Naive thymus-derived CD4-positive, alpha-beta T cell (primary cell): ENCODE measurements around the gene TIMMDC1. TPM values are rescaled to one million over a fixed set of nuclear protein-coding genes. Genes with fewer than 3 reads are reported as not detected.

ENCODE experiments used
- ATAC-seq: fragments of 150-1000 bp; cut with Tn5 transposase; 2 replicates; pipeline ENCODE4 v1.10.0; 2021; ENCODE audit warnings: mild to moderate bottlenecking, moderate library complexity
- CTCF ChIA-PET: fragments of 350-600 bp; sonication (Branson Sonifier 250); formaldehyde crosslinking; loops from one replicate; lab custom pipeline; 2021; ENCODE audit warnings: antibody characterized with exemption; lab: Charles Lee
- POLR2A ChIA-PET: fragments of 350-600 bp; sonication (Branson Sonifier 250); formaldehyde crosslinking; loops from one replicate; lab custom pipeline; 2021; ENCODE audit warnings: antibody characterized with exemption, inconsistent platforms; lab: Charles Lee
- DNase-seq, 9 donors: peaks; one replicate each; pipeline versions ENCODE4 v3.0.0 to v3.0.0-alpha.2; 2020 to 2022; ENCODE audit warnings: mixed read lengths in 1 of 9
- H3K27ac ChIP-seq: one replicate; pipeline ENCODE4 v1.7.0; 2013; ENCODE audit warnings: mild to moderate bottlenecking, low read depth, low read length, moderate library complexity
- H3K27me3 ChIP-seq, 2 donors: one replicate each; pipeline ENCODE4 v1.7.0; 2013; ENCODE audit warnings: low read length in 2 of 2, mild to moderate bottlenecking in 2 of 2, moderate library complexity in 2 of 2; ENCODE audit not compliant: control insufficient read depth in 2 of 2, insufficient read depth in 2 of 2
- H3K36me3 ChIP-seq, 3 experiments: 1 replicate in 2 of 3; 2 replicates in 1 of 3; pipeline ENCODE4 v1.7.0; 2013; ENCODE audit warnings: low read length in 3 of 3, mild to moderate bottlenecking in 3 of 3, moderate library complexity in 1 of 3; ENCODE audit not compliant: insufficient read depth in 3 of 3, control insufficient read depth in 2 of 3
- H3K4me1 ChIP-seq, 2 donors: one replicate each; pipeline ENCODE4 v1.7.0; 2013; ENCODE audit warnings: low read length in 2 of 2, mild to moderate bottlenecking in 2 of 2, moderate library complexity in 1 of 2; ENCODE audit not compliant: control insufficient read depth in 2 of 2, insufficient read depth in 2 of 2
- H3K4me3 ChIP-seq: 2 replicates; pipeline ENCODE4 v1.7.0; 2013; ENCODE audit warnings: mild to moderate bottlenecking, low read length
- H3K9me3 ChIP-seq, 3 experiments: 1 replicate in 2 of 3; 2 replicates in 1 of 3; pipeline ENCODE4 v1.7.0; 2013; ENCODE audit warnings: low read length in 3 of 3; ENCODE audit not compliant: control insufficient read depth in 2 of 3
- H3K27ac Mint-ChIP-seq, 9 donors: one replicate each; pipeline ENCODE4 v1.8.0; 2020 to 2022; ENCODE audit warnings: mixed read lengths in 9 of 9, mild to moderate bottlenecking in 8 of 9, moderate library complexity in 5 of 9, inconsistent platforms in 2 of 9
- H3K27me3 Mint-ChIP-seq, 5 donors: one replicate each; pipeline ENCODE4 v1.8.0; 2021 to 2022; ENCODE audit warnings: mixed read lengths in 5 of 5, mild to moderate bottlenecking in 1 of 5
- H3K36me3 Mint-ChIP-seq, 5 donors: one replicate each; pipeline ENCODE4 v1.8.0; 2020 to 2022; ENCODE audit warnings: mixed read lengths in 5 of 5, mild to moderate bottlenecking in 3 of 5, inconsistent platforms in 1 of 5
- H3K4me1 Mint-ChIP-seq, 7 donors: one replicate each; pipeline ENCODE4 v1.8.0; 2020 to 2022; ENCODE audit warnings: mixed read lengths in 7 of 7, mild to moderate bottlenecking in 3 of 7, inconsistent platforms in 1 of 7
- H3K4me3 Mint-ChIP-seq, 10 donors: one replicate each; pipeline ENCODE4 v1.8.0; 2020 to 2022; ENCODE audit warnings: mild to moderate bottlenecking in 10 of 10, mixed read lengths in 10 of 10, moderate library complexity in 6 of 10, inconsistent platforms in 2 of 10
- H3K9me3 Mint-ChIP-seq, 11 donors: one replicate each; pipeline ENCODE4 v1.8.0; 2020 to 2022; ENCODE audit warnings: mixed read lengths in 11 of 11, mild to moderate bottlenecking in 4 of 11, inconsistent platforms in 1 of 11, moderate library complexity in 1 of 11
- intact Hi-C, 2 donors: fragments of 100-400 bp; cut with micrococcal nuclease; formaldehyde crosslinking; loops; one replicate each; pipeline ENCODE4 v1.15.1; 2023
- polyA plus RNA-seq, 2 donors: library from polyadenylated mRNA; unstranded; fragments of 300-500 nt; fragmentation: Illumina TruSeq; gene quantifications; one replicate each; pipeline ENCODE4 v1.2.3, GENCODE V29; 2021
- total RNA-seq, 6 experiments: library from RNA in 5 of 6; stranded (reverse) in 5 of 6; gene quantifications; 1 replicate in 5 of 6; 2 replicates in 1 of 6; pipeline ENCODE4 v1.2.3 and lab custom pipeline; 2021 to 2026

TIMMDC1 gene, protein sequence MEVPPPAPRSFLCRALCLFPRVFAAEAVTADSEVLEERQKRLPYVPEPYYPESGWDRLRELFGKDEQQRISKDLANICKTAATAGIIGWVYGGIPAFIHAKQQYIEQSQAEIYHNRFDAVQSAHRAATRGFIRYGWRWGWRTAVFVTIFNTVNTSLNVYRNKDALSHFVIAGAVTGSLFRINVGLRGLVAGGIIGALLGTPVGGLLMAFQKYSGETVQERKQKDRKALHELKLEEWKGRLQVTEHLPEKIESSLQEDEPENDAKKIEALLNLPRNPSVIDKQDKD
- 10 to 100 TPM; 27.1 to 80.1 (median 73.4) TPM for total RNA-seq
- polyA plus RNA-seq: 10 to 100 TPM; 53.5 to 59.6 TPM
- total RNA-seq (lab: John Stamatoyannopoulos, UW): 16.3 reads per million, percentile 46 among the genes with 10 or more reads in this experiment

DNA sequence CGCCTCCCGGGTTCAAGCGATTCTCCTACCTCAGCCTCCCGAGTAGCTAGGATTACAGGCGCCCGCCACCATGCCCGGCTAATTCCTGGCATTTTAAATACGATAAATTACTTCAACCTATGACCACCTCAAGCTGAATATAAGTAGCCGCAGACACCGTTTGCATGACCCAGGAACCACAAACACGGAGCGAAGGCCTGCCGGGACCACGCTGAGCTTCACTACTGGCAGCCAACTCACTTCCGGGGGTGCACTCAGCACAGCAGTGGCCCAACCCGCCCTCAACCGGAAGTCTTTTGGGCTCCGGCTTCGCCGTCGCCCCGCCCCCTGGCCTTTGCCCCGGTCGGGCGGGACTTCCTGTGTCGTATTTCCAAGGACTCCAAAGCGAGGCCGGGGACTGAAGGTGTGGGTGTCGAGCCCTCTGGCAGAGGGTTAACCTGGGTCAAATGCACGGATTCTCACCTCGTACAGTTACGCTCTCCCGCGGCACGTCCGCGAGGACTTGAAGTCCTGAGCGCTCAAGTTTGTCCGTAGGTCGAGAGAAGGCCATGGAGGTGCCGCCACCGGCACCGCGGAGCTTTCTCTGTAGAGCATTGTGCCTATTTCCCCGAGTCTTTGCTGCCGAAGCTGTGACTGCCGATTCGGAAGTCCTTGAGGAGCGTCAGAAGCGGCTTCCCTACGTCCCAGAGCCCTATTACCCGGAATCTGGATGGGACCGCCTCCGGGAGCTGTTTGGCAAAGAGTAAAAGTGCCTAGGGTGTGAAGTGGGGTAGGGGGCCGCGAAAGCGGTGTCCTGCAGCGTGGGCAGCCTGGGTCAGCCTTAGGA is at the start of gene TIMMDC1:
TIMMDC1 (plus strand) TSS at position 362 of the 826 bp plus-strand sequence; CDS start at position 549, 187 bp downstream.
- Mint-ChIP-seq H3K27ac (peak within 1 kb of the TSS; percentile 98 to 100 (median 99)), H3K4me1 (peaks cover 22 to 41% (median 35%) of the 10 kb centered on the region in 7 donors), H3K9me3 (peaks cover 0 to 3% (median 0%) of the 10 kb centered on the region in 11 donors), H3K27me3 (no peaks in the 10 kb centered on the region), H3K4me3 (peak within 1 kb of the TSS; percentile 95 to 100 (median 99)), H3K36me3 (peaks cover 0 to 11% (median 5%) of the 10 kb centered on the region in 5 donors)
- POLR2A ChIA-PET: interaction anchor here (0.6 to 5.2 kb wide), 15 partner anchors 9 to 851 kb away, joined by 3 to 92 read pairs (median 5); partner anchors contain the start of genes B4GALT4, GSK3B, LRRC58 and POGLUT1
- ATAC-seq (peak; percentile 99), DNase-seq (peak; percentile 95 to 98 (median 97))
- Histone ChIP-seq H3K4me1 (peaks cover 18% of the 10 kb centered on the region in 2 donors), H3K27ac (peak within 1 kb of the TSS; percentile 96), H3K27me3 (no peaks in the 10 kb centered on the region), H3K36me3 (peaks cover 0 to 4% (median 0%) of the 10 kb centered on the region in 3 experiments), H3K9me3 (no peaks in the 10 kb centered on the region), H3K4me3 (peak within 1 kb of the TSS; percentile 97)
- CTCF ChIA-PET: interaction anchor here (1.0 to 1.5 kb wide), 4 partner anchors 13 to 919 kb away, joined by 3 to 6 read pairs (median 4); partner anchors contain the start of genes B4GALT4 and TMEM39A
- intact Hi-C loops: loop anchor here (1.0 to 10.0 kb wide), 16 partner anchors 10 to 1244 kb away; partner anchors contain the start of genes ARHGAP31 (in 2 of the 2), COX17 (in 2 of the 2), TMEM39A (in 2 of the 2) and B4GALT4 (in 1 of the 2)

DNA sequence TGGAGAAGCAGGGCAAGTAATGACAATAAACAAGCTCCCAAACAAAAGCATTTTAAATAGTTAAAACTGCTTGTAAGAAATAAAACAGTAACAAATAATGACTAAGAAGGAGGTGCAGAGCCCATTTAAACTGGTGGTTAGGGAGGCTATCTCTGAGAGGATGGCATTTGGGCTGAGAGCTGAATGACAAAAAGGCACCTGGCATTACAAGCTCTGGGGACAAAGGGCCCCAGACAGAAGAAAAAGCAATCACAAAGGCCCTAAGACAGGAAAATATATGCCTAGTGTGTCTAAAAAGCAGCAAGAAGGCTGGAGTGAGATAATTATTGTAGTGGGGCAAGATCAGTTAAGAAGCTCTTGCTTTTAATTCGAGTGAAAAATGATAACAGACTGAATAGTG is 44.5 kb upstream of the TIMMDC1 start:
- peaks cover 11 to 32% (median 20%) of the 10 kb centered on the region in 7 donors for H3K4me1 Mint-ChIP-seq
- no peaks in the 10 kb centered on the region for H3K9me3 ChIP-seq
- H3K4me1 ChIP-seq: no peaks in the 10 kb centered on the region
- H3K36me3 ChIP-seq: peaks cover 5 to 56% (median 23%) of the 10 kb centered on the region in 3 experiments
- intact Hi-C loops: no loop called here
- no peaks in the 10 kb centered on the region for H3K27me3 Mint-ChIP-seq
- H3K27ac Mint-ChIP-seq: peak overlapping the region in 1 of 9 donors; percentile 47
- H3K27ac ChIP-seq: no peak overlapping the region
- ChIA-PET CTCF (no interaction called here), POLR2A (interaction anchor here (3.0 kb wide), 1 partner anchor 10 kb away, joined by 12 read pairs; the partner anchor contains the start of gene TMEM39A)
- no peak overlapping the region for H3K4me3 Mint-ChIP-seq
- DNase-seq: no peak
- H3K9me3 Mint-ChIP-seq: peaks cover 0 to 2% (median 0%) of the 10 kb centered on the region in 11 donors
- H3K36me3 Mint-ChIP-seq: peaks cover 12 to 55% (median 30%) of the 10 kb centered on the region in 5 donors
- no peak for ATAC-seq
- no peak overlapping the region for H3K4me3 ChIP-seq
- H3K27me3 ChIP-seq: no peaks in the 10 kb centered on the region

DNA sequence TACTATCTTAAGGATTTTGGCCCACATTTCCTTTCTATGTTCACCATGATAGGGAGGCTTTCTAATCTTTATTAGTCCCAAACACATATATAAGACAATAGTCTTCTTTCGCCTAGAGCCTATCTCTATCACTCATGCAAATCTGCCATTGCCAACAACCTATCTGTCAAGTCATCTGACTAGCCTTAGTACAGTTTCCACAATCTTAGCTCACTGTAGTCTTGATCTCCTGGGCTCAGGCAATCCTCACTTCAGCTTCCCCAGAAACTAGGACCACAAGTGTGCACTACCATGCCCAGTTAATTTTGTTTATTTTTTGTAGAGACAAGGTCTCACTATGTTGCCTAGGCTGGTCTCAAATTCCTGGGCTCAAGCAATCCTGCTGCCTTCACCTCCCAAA is 41.9 kb upstream of the TIMMDC1 start:
- H3K27me3 ChIP-seq: no peaks in the 10 kb centered on the region
- no peak overlapping the region for H3K27ac ChIP-seq
- Mint-ChIP-seq H3K27me3 (no peaks in the 10 kb centered on the region), H3K36me3 (peaks cover 12 to 51% (median 31%) of the 10 kb centered on the region in 5 donors), H3K4me1 (peaks cover 19 to 54% (median 35%) of the 10 kb centered on the region in 7 donors), H3K9me3 (peaks cover 0 to 2% (median 0%) of the 10 kb centered on the region in 11 donors), H3K4me3 (no peak overlapping the region), H3K27ac (peak overlapping the region in 2 of 9 donors; percentile 20 to 53)
- H3K4me1 ChIP-seq: peaks cover 0 to 2% of the 10 kb centered on the region in 2 donors
- ChIA-PET CTCF (no interaction called here), POLR2A (no interaction called here)
- intact Hi-C loops: no loop called here
- ATAC-seq: no peak
- DNase-seq: no peak
- H3K36me3 ChIP-seq: peaks cover 5 to 60% (median 24%) of the 10 kb centered on the region in 3 experiments
- no peak overlapping the region for H3K4me3 ChIP-seq
- no peaks in the 10 kb centered on the region for H3K9me3 ChIP-seq

DNA sequence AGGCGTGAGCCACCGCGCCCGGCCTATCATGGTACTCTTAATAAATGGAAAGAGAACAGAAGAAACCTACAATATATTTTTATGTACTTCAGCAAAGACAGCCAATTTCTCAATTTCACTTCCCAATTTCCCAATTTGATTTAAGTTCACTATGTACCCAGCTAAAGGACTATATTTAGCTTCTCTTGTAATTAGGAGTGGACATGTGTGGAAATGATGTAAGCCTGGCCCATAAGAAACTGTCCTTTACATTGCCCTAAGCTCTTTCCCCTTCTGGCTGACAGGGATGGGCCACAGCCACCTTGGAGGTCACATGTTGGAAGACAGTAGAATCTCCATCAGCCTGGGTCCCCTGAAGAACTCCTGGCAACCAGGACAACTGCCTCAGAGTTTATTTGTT is 41.1 kb upstream of the TIMMDC1 start:
- Mint-ChIP-seq H3K36me3 (peaks cover 12 to 46% (median 33%) of the 10 kb centered on the region in 5 donors), H3K4me1 (peaks cover 19 to 62% (median 43%) of the 10 kb centered on the region in 7 donors), H3K9me3 (peaks cover 0 to 2% (median 0%) of the 10 kb centered on the region in 11 donors), H3K27ac (no peak overlapping the region), H3K4me3 (no peak overlapping the region), H3K27me3 (no peaks in the 10 kb centered on the region)
- ChIA-PET CTCF (no interaction called here), POLR2A (no interaction called here)
- H3K4me1 ChIP-seq: peaks cover 6 to 7% of the 10 kb centered on the region in 2 donors
- H3K36me3 ChIP-seq: peaks cover 5 to 60% (median 20%) of the 10 kb centered on the region in 3 experiments
- no peaks in the 10 kb centered on the region for H3K9me3 ChIP-seq
- ATAC-seq (no peak), DNase-seq (no peak)
- H3K27ac ChIP-seq: no peak overlapping the region
- no peaks in the 10 kb centered on the region for H3K27me3 ChIP-seq
- no peak overlapping the region for H3K4me3 ChIP-seq
- intact Hi-C loops: no loop called here

DNA sequence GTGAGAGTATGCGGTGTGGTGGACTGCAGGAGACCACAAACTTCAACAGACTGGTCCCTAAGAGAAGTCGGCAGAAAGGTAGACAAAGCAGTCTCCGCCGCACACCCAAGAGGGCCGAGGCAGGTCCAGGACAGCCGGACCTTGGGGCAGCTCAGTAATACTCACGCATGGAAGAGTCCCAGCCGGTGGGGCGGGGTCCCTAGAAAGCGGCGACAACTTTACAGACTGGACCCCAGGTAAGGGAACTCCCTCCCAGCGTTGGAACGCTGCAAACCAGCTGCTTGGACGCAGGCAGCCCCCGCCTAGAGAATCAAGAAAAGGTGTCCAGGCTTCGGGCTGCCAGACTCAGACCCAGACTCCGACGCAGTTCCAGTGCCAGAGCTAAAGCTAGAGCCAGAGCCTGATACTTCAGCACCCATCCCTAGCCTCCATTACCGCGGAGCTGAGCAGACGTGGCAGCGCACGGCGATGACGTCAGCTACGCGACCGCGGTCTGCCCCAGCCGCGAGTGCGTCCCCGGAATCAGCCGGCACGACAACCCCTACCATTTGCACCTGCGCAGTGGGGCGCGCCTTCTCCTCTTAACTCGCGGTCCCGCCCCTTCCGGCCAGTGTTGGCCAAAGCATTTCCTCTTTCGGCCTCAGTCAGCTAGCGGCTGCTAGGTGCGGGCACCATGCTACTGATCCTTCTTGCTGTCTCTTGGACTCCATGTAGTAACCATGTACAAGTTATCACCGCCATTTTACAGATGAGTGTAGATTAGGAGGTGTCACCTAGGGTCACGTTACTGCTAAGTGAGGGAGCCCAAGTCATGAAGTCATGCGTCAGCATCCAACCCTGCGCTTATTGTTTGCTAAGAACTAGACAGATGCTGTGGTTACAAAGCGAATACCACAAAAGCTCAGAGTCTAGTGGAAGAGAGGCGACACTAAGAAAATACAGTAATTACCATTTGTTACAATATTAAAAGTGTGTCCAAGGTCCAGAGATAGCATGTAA is 34.9 kb upstream of the TIMMDC1 start, which contains the start of gene TMEM39A:
TMEM39A (minus strand) TSS at position 445 of the 999 bp plus-strand sequence. CDS start 1,541 bp downstream, outside the sequence.
- no peaks in the 10 kb centered on the region for H3K27me3 ChIP-seq
- peaks cover 16 to 26% of the 10 kb centered on the region in 2 donors for H3K4me1 ChIP-seq
- H3K4me1 Mint-ChIP-seq: peaks cover 22 to 56% (median 45%) of the 10 kb centered on the region in 7 donors
- POLR2A ChIA-PET: interaction anchor here (0.6 to 6.1 kb wide), 13 partner anchors 10 to 1133 kb away, joined by 3 to 92 read pairs (median 5); partner anchors contain the start of genes B4GALT4, COX17, LRRC58 and NDUFB4
- peak within 1 kb of the TSS; percentile 97 to 100 (median 99) for H3K27ac Mint-ChIP-seq
- intact Hi-C loops: loop anchor here (1.0 to 10.0 kb wide), 15 partner anchors 17 to 1251 kb away; partner anchors contain the start of genes ARHGAP31 (in 2 of the 2), COX17 (in 2 of the 2), TIMMDC1 (in 2 of the 2) and B4GALT4 (in 1 of the 2)
- ATAC-seq (peak; percentile 91), DNase-seq (peak; percentile 97 to 99 (median 98))
- H3K36me3 ChIP-seq: peaks cover 0 to 20% (median 7%) of the 10 kb centered on the region in 3 experiments
- CTCF ChIA-PET: interaction anchor here (1.0 to 2.0 kb wide), 3 partner anchors 10 to 222 kb away, joined by 3 to 6 read pairs (median 5); partner anchors contain the start of genes B4GALT4 and TIMMDC1
- H3K9me3 ChIP-seq: no peaks in the 10 kb centered on the region
- peak within 1 kb of the TSS; percentile 82 to 96 (median 93) for H3K4me3 Mint-ChIP-seq
- peaks cover 0 to 4% (median 0%) of the 10 kb centered on the region in 5 donors for H3K27me3 Mint-ChIP-seq
- H3K27ac ChIP-seq: peak within 1 kb of the TSS; percentile 86
- peaks cover 6 to 19% (median 12%) of the 10 kb centered on the region in 5 donors for H3K36me3 Mint-ChIP-seq
- peak within 1 kb of the TSS; percentile 93 for H3K4me3 ChIP-seq
- H3K9me3 Mint-ChIP-seq: peaks cover 0 to 7% (median 4%) of the 10 kb centered on the region in 11 donors
